ENCODE data around the gene TBC1D8.

DNA sequence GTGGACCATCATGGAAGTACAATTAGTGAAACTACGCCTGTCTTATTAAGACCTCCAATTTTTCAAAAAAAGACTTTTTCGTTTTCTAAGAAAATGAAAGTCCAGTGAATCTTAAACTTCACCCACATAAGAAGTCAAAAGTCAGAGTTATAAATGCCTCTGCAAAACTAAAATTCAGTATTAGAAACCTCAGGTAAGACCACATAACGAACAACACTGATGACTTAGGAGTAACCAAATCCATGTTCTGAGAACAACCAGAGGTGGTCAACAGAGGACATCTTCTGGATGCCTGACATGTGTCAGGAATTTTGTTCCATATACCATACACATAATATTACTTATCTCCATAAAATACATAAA lies 86.7 kb downstream of the TBC1D8 start:
- TF ChIP-seq ZFX (IDR thresholded peaks at IDR 0.05; ENCODE audit: borderline replicate concordance) (no peak), CTCF (IDR thresholded peaks at IDR 0.05) (no peak)
